Suprapubic skin (tissue), 3 donors: ENCODE measurements around the gene PCDHGB7.

Experiments
- POLR2A ChIP-seq, 2 donors: fragments of 450-650 bp; IDR thresholded peaks; one replicate each; pipeline ENCODE4 v1.6.1; 2017; ENCODE audit warnings: antibody characterized with exemption in 2 of 2, mild to moderate bottlenecking in 2 of 2, moderate library complexity in 2 of 2
- TF ChIP-seq, protein P1 (sequence below), 2 donors: fragments of 200-600 bp in 1 of 2; fragments of 450-650 bp in 1 of 2; sonication (generic) in 1 of 2; IDR thresholded peaks; one replicate each; pipeline ENCODE4 v1.5.1; 2016 to 2019; ENCODE audit warnings: antibody characterized with exemption in 2 of 2, mild to moderate bottlenecking in 1 of 2, moderate library complexity in 1 of 2

DNA sequence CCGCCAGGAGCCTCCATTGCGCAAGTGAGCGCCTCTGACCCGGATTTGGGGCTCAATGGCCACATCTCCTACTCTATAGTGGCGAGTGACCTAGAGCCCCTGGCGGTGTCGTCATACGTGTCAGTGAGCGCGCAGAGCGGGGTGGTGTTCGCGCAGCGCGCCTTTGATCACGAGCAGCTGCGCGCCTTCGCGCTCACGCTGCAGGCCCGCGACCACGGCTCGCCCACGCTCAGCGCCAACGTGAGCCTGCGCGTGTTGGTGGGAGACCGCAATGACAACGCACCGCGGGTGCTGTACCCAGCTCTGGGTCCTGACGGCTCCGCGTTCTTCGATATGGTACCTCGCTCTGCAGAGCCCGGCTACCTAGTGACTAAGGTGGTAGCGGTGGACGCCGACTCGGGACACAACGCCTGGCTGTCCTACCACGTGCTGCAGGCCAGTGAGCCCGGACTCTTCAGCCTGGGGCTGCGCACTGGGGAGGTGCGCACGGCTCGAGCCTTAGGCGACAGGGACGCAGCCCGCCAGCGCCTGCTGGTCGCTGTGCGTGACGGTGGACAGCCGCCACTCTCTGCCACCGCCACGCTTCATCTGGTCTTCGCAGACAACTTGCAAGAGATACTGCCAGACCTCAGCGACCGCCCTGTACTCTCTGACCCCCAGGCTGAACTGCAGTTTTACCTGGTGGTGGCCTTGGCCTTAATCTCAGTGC is 7.7 kb upstream of the PCDHGB7 start:
- TF ChIP-seq, protein P1, sequence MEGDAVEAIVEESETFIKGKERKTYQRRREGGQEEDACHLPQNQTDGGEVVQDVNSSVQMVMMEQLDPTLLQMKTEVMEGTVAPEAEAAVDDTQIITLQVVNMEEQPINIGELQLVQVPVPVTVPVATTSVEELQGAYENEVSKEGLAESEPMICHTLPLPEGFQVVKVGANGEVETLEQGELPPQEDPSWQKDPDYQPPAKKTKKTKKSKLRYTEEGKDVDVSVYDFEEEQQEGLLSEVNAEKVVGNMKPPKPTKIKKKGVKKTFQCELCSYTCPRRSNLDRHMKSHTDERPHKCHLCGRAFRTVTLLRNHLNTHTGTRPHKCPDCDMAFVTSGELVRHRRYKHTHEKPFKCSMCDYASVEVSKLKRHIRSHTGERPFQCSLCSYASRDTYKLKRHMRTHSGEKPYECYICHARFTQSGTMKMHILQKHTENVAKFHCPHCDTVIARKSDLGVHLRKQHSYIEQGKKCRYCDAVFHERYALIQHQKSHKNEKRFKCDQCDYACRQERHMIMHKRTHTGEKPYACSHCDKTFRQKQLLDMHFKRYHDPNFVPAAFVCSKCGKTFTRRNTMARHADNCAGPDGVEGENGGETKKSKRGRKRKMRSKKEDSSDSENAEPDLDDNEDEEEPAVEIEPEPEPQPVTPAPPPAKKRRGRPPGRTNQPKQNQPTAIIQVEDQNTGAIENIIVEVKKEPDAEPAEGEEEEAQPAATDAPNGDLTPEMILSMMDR (IDR thresholded peaks at IDR 0.05), result no peak
- TF ChIP-seq POLR2A (IDR thresholded peaks at IDR 0.05), result no peak
